MG63 (cell line): ENCODE measurements around the gene MACROD2. TPM values are rescaled to one million over a fixed set of nuclear protein-coding genes. Genes with fewer than 3 reads are reported as not detected.
"Not testable (repeated sequence)": the region's sequence is repeated elsewhere in the genome, so short reads cannot be mapped to it uniquely, and the experiment has no call there.

Experiments
- DNase-seq: peaks from one replicate; pipeline ENCODE4 v3.0.0-alpha.2; 2020
- H3K27me3 ChIP-seq: fragments of 250-450 bp; sonication (Bioruptor Pico); 2 replicates; pipeline ENCODE4 v1.5.1; 2020; ENCODE audit warnings: mild to moderate bottlenecking, moderate library complexity
- H3K36me3 ChIP-seq: fragments of 250-450 bp; sonication (Bioruptor Pico); 2 replicates; pipeline ENCODE4 v1.5.1; 2020; ENCODE audit warnings: mild to moderate bottlenecking, moderate library complexity
- H3K4me3 ChIP-seq: fragments of 250-450 bp; sonication (Bioruptor Pico); 2 replicates; pipeline ENCODE4 v1.5.1; 2020; ENCODE audit warnings: mild to moderate bottlenecking, moderate library complexity
- H3K9me3 ChIP-seq: fragments of 250-450 bp; sonication (Bioruptor Pico); 2 replicates; pipeline ENCODE4 v1.5.1; 2020; ENCODE audit warnings: mild to moderate bottlenecking, moderate library complexity
- total RNA-seq: library from RNA; depleted of rRNA; stranded (reverse); fragments of >200 nt; shearing (Covaris generic); gene quantifications from 2 replicates; pipeline ENCODE4 v1.2.3, GENCODE V29; 2014; ENCODE audit warnings: low replicate concordance

MACROD2 gene
- total RNA-seq, 1 experiment from 2014 or later, result 0.66 TPM

GRCh38 chr20:14914633-14915032 lies 919.3 kb downstream of the MACROD2 start:
- H3K36me3 ChIP-seq, result no peaks in the 10 kb centered on the region

GRCh38 chr20:14915356-14915755 lies 920.0 kb downstream of the MACROD2 start:
- no peak overlapping the region for H3K4me3 ChIP-seq
- H3K36me3 ChIP-seq, result no peaks in the 10 kb centered on the region
- no peak for DNase-seq
- H3K9me3 ChIP-seq, result no peaks in the 10 kb centered on the region
- H3K27me3 ChIP-seq, result no peaks in the 10 kb centered on the region

More at GRCh38 chr20:14914633-14915032, 919.3 kb downstream of the MACROD2 start:
- H3K4me3 ChIP-seq, result no peak overlapping the region
- no peak for DNase-seq
- no peaks in the 10 kb centered on the region for H3K27me3 ChIP-seq
- H3K9me3 ChIP-seq, result no peaks in the 10 kb centered on the region

GRCh38 chr20:14916360-14916920 lies 921.1 kb downstream of the MACROD2 start:
- no peaks in the 10 kb centered on the region for H3K36me3 ChIP-seq
- no peaks in the 10 kb centered on the region for H3K9me3 ChIP-seq
- no peak for DNase-seq
- H3K27me3 ChIP-seq, result no peaks in the 10 kb centered on the region
- no peak overlapping the region for H3K4me3 ChIP-seq

GRCh38 chr20:14918281-14918680 lies 923.0 kb downstream of the MACROD2 start:
- H3K27me3 ChIP-seq, result no peaks in the 10 kb centered on the region

GRCh38 chr20:14918976-14919375 lies 923.7 kb downstream of the MACROD2 start:
- H3K9me3 ChIP-seq, result no peaks in the 10 kb centered on the region
- H3K4me3 ChIP-seq, result no peak overlapping the region
- H3K27me3 ChIP-seq, result no peaks in the 10 kb centered on the region
- H3K36me3 ChIP-seq, result no peaks in the 10 kb centered on the region
- DNase-seq, result no peak

More at GRCh38 chr20:14918281-14918680, 923.0 kb downstream of the MACROD2 start:
- H3K9me3 ChIP-seq, result no peaks in the 10 kb centered on the region
- no peak overlapping the region for H3K4me3 ChIP-seq
- H3K36me3 ChIP-seq, result no peaks in the 10 kb centered on the region
- no peak for DNase-seq

GRCh38 chr20:14919501-14920081 lies 924.3 kb downstream of the MACROD2 start:
- Histone ChIP-seq H3K4me3 (no peak overlapping the region), H3K27me3 (no peaks in the 10 kb centered on the region), H3K9me3 (no peaks in the 10 kb centered on the region), H3K36me3 (no peaks in the 10 kb centered on the region)
- DNase-seq, result no peak

GRCh38 chr20:14921513-14921912 lies 926.2 kb downstream of the MACROD2 start:
- peak; percentile 33 for DNase-seq
- no peaks in the 10 kb centered on the region for H3K27me3 ChIP-seq
- H3K36me3 ChIP-seq, result no peaks in the 10 kb centered on the region
- H3K4me3 ChIP-seq, result no peak overlapping the region
- H3K9me3 ChIP-seq, result no peaks in the 10 kb centered on the region

GRCh38 chr20:14922503-14923267 lies 927.4 kb downstream of the MACROD2 start:
- Histone ChIP-seq H3K36me3 (no peaks in the 10 kb centered on the region), H3K4me3 (no peak overlapping the region), H3K9me3 (no peaks in the 10 kb centered on the region), H3K27me3 (no peaks in the 10 kb centered on the region)
- no peak for DNase-seq

- H3K27me3 ChIP-seq, result no peaks in the 10 kb centered on the region
- no peak overlapping the region for H3K4me3 ChIP-seq
- no peaks in the 10 kb centered on the region for H3K9me3 ChIP-seq
- no peak for DNase-seq
- H3K36me3 ChIP-seq, result no peaks in the 10 kb centered on the region
These were observed 929.1 kb downstream of the MACROD2 start for GRCh38 chr20:14924433-14924832.

- H3K27me3 ChIP-seq, result no peaks in the 10 kb centered on the region
- DNase-seq, result no peak
- H3K9me3 ChIP-seq, result no peaks in the 10 kb centered on the region
- no peaks in the 10 kb centered on the region for H3K36me3 ChIP-seq
- H3K4me3 ChIP-seq, result no peak overlapping the region
These were observed 930.0 kb downstream of the MACROD2 start for GRCh38 chr20:14925300-14925699.

- DNase-seq, H3K9me3 ChIP-seq, H3K4me3 ChIP-seq, H3K36me3 ChIP-seq, H3K27me3 ChIP-seq: not testable (repeated sequence)
These were observed 931.1 kb downstream of the MACROD2 start for GRCh38 chr20:14926436-14926835.

GRCh38 chr20:14928083-14928482 lies 932.8 kb downstream of the MACROD2 start:
- H3K9me3 ChIP-seq, result no peaks in the 10 kb centered on the region
- no peak for DNase-seq

GRCh38 chr20:14929388-14929787 lies 934.1 kb downstream of the MACROD2 start:
- Histone ChIP-seq H3K9me3 (no peaks in the 10 kb centered on the region), H3K36me3 (no peaks in the 10 kb centered on the region), H3K27me3 (no peaks in the 10 kb centered on the region), H3K4me3 (no peak overlapping the region)
- DNase-seq, result no peak

More at GRCh38 chr20:14928083-14928482, 932.8 kb downstream of the MACROD2 start:
- H3K4me3 ChIP-seq, result no peak overlapping the region
- H3K27me3 ChIP-seq, result no peaks in the 10 kb centered on the region
- no peaks in the 10 kb centered on the region for H3K36me3 ChIP-seq

GRCh38 chr20:14932040-14932439 lies 936.7 kb downstream of the MACROD2 start:
- no peaks in the 10 kb centered on the region for H3K36me3 ChIP-seq
- no peak overlapping the region for H3K4me3 ChIP-seq
- no peaks in the 10 kb centered on the region for H3K9me3 ChIP-seq
- DNase-seq, result no peak
- no peaks in the 10 kb centered on the region for H3K27me3 ChIP-seq

- Histone ChIP-seq H3K9me3 (no peaks in the 10 kb centered on the region), H3K4me3 (no peak overlapping the region), H3K36me3 (no peaks in the 10 kb centered on the region), H3K27me3 (no peaks in the 10 kb centered on the region)
- no peak for DNase-seq
These were observed 940.0 kb downstream of the MACROD2 start for GRCh38 chr20:14935285-14935684.

GRCh38 chr20:14937021-14937420 lies 941.7 kb downstream of the MACROD2 start:
- no peak overlapping the region for H3K4me3 ChIP-seq
- H3K27me3 ChIP-seq, result no peaks in the 10 kb centered on the region
- no peak for DNase-seq
- no peaks in the 10 kb centered on the region for H3K9me3 ChIP-seq
- no peaks in the 10 kb centered on the region for H3K36me3 ChIP-seq

- H3K4me3 ChIP-seq, result no peak overlapping the region
- no peaks in the 10 kb centered on the region for H3K9me3 ChIP-seq
- no peaks in the 10 kb centered on the region for H3K27me3 ChIP-seq
- H3K36me3 ChIP-seq, result no peaks in the 10 kb centered on the region
- no peak for DNase-seq
These were observed 942.5 kb downstream of the MACROD2 start for GRCh38 chr20:14937846-14938245.

- Histone ChIP-seq H3K4me3 (no peak overlapping the region), H3K36me3 (no peaks in the 10 kb centered on the region), H3K27me3 (no peaks in the 10 kb centered on the region), H3K9me3 (no peaks in the 10 kb centered on the region)
- DNase-seq, result no peak
These were observed 952.2 kb downstream of the MACROD2 start for GRCh38 chr20:14947536-14947935.
